HG03342 (cell line): ENCODE data around the gene CDKAL1.
"Not testable (repeated sequence)": the region's sequence is repeated elsewhere in the genome, so short reads cannot be mapped to it uniquely, and the experiment has no call there.

Experiments
- ATAC-seq: cut with Tn5 transposase; IDR thresholded peaks from one replicate; pipeline ENCODE4 v1.9.1; 2021; ENCODE audit warnings: mild to moderate bottlenecking, moderate library complexity; ENCODE audit not compliant: unreplicated experiment

CDKAL1 gene

DNA sequence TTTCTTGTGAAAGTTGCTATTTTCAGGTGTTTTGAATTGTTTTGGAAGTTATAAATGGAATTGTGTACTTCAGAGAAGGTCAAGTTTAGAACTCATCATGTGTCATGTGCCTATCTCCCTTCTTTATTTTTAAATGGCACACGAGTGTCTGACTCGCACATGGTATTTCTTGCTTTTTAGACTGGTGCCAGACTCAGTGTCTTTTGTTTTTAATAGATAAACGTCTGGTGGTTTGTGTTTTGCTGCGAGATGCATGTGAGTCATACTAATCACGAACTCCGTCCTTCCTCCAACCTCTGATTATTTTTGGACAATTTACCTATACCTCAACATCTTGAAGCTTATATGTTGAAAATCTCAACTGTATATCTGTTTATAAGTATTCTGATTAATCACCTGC, 292.1 kb downstream of the CDKAL1 start:
- ATAC-seq, result no peak

DNA sequence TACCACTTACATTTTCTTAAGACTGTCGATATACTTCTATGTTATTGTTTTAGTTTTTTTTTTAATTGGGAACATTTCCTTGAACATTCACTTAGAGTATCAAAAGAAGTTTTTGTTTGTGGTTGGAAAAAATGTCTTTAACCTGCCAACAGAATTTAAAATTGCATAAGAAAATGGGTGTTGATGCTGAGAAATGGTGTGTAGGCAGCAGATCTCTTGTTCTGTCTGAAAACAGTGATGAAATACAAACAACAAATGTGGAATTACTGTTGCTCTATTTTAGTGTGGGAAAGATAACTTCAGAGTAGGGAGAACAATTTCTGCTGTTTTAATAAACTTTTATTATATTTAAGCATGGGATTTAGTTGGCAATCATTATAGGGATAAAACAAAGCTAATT, 293.5 kb downstream of the CDKAL1 start:
- no peak for ATAC-seq

DNA sequence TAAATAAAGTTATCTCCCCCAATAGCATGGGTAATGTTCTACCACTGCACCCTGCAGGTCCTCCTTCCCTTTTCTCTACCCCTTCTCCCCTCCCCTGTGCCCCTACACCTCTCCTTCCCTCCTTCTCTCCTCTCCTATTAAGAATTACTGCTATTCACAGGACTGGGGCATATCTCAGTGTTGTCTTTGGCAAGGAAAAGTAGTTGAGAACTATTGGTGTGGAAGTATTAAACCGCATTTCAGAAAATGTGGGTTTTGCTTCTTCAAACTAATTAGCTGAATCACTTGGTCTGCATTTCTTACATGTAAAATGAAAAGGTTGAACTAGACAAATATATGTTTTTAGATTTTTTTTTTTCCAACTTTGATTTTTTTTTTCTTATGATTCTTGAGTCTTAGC, 296.3 kb downstream of the CDKAL1 start:
- ATAC-seq, result no peak

DNA sequence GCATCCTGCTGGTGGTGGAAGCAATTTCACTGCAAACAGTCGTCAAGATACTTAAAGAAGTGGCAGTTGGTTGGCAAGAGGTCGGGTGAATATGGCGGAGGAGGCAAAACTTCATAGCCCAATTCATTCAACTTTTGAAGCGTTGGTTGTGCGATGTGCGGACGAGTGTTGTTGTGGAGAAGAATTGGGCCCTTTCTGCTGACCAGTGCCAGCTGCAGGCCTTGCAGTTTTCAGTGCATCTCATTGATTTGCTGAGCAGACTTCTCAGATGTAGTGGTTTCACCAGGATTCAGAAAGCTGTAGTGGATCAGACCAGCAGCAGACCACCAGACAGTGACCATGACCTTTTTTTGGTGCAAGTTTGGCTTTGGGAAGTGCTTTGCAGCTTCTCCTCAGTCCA, 297.0 kb downstream of the CDKAL1 start:
- ATAC-seq, result not testable (repeated sequence)

DNA sequence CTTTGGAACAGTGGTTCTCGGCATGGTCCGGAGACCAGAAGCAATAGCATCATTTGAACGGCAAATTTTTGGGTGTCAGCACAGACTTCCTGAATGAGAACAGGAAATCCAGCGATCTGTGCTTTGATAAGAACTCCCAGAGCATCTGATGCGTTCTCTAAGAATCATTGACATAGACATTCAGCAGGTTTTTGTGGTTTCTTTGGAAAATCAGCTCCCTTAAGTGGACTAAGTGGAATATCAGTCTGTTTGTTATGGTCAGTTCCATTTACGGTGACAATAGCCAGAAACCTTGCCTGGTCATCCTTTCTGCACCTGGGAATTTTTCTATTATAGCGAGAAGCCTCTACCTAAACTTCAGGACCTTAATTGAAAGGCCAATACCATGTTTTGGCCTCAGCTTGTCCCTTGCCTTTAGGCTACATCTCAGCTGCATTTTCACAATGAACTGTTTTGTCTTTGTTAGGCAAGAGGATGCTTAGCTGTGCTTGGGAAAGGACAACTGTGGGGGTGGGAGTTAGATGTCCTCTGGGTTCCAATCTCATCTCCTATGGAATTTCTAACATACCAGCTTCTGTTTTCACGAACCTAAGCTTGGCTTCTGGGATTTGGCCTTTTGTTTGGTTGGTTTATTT, 299.7 kb downstream of the CDKAL1 start:
- no peak for ATAC-seq

DNA sequence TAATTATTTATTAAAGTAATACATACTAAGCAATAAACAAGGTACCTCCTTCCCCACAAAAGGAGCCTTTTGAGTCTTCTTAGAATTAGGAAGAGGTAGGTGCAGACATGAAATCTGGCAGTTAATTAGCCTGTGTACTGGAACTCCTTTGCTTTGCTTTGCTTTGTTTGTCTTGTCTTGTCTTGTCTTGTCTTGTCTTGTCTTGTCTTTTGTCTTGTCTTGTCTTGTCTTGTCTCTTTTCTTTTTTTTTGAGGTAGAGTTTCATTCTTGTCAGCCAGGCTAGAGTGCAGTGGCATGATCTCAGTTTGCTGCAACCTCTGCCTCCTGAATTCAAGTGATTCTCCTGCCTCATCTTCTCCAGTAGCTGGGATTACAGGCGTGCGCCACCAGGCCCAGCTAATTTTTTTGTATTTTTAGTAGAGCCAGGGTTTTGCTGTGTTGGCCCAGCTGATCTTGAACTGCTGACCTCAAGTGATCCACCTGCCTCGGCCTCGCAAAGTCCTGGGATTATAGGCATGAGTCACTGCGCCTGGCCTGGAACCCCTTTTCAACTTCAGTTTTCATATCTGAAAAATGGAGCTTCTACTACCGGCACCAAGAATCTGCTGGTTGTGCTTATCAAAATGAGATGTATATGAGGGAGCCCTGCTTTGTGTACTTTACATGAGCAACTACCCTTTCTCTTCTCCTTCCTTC, 301.2 kb downstream of the CDKAL1 start:
- no peak for ATAC-seq

DNA sequence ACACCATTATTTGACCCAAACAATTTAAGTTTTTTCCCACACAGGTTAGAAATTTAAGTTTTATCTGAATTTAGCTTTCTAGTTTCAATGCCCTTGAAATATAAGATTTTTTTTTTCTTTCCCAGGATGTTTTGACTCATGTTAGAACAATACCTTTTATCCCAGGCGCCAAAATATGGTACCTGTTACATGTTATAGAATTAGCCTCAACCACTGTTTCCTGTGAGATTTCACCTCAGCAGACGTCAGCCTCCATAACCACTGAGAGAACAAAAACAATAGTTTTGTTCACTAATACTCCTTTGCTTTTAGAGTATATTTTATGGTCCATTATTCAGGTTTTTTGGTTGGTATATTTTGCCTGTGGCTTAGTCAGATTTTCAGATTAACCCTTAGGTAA, 302.9 kb downstream of the CDKAL1 start:
- ATAC-seq, result no peak

DNA sequence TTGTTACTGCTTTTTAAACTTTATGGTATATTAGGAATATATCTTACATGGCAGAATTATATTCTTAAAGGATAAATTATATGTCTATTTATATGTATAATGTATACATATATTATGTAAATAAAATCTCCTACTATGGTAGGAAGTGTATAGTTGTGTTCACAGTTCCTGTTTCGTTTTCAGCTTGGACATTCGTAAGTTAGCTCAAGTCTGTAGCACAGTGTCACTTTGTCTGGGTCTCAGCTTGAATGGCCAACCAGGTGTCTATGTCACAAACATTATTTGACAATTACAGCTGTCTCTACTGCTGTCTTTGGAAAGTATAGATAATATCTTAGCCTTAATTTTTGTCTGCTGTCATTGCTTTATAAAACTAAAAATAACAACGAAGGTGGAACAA, 303.9 kb downstream of the CDKAL1 start:
- no peak for ATAC-seq

DNA sequence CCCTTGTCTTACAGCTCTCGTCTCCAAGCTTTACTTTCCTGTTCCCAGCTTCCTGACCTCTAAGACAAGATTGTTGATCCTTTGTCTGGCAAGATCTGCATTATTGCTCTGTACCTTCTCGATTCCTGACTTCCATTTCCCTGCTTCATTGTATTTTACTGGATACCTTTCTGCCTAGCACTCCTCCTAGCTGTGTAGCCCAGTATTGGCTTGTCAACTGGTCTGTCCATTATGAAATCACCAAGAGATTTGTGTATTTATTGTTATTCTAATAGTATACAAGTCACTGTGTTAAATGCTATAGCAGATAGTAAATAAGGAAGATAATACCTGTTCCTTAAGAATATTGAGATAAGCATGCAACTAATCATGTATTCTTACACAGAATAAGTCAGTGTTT, 305.4 kb downstream of the CDKAL1 start:
- ATAC-seq, result no peak

DNA sequence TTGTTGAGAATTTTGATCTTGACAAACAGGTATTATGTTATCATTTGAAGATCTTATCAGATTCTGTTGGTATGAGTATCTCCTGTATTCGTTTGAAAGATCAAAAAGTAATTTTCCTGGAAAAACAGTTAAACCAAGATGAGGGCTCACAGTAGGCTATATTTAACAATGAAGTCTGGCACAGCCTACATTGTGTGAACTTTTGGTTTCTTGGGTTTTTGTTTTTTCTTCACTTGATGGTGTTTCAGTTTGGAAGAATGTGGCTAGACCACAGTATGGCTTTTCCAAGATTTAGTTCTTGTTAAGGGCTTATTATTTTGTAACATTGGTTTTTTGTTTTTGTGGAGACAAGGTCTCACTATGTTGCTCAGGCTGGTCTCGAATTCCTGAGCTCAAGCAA, 306.4 kb downstream of the CDKAL1 start:
- no peak for ATAC-seq

DNA sequence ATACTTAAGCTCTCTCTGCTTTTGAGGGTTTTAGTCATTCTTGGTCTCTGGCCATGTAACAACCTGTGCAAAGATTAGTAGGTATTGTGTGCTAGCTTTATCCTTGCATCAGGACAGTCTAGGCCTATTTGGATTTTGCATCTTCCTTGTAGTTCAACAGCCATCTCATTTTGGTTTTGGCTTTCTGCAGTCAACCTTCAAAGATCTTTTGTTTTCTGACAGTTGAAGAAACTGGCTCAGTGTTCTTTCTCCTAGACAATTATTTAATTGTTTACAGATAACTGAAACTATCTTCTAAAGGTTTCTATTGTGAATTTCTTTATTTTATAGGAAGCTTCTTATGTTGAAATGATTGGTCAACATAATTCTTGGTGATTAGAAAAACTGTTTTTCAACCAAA, 307.5 kb downstream of the CDKAL1 start:
- ATAC-seq, result no peak

DNA sequence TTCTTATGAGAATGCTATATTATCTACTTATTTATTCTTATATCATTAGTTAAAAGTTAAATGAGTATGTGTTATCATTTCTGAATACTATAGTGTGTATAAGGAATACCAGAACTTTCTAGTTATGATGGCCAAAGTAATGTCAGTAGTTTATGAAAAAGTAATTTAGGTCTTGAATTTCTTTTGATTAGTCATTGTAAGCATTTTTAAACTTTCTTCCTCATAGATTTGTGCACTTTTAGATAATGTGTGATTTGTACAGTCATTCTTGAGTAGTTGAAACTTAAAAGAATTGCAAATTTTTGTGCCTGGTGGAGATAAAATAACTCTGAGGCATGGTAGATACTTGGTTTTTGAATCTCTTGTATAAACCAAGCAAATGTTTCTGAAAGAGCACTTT, 311.3 kb downstream of the CDKAL1 start:
- ATAC-seq, result no peak

DNA sequence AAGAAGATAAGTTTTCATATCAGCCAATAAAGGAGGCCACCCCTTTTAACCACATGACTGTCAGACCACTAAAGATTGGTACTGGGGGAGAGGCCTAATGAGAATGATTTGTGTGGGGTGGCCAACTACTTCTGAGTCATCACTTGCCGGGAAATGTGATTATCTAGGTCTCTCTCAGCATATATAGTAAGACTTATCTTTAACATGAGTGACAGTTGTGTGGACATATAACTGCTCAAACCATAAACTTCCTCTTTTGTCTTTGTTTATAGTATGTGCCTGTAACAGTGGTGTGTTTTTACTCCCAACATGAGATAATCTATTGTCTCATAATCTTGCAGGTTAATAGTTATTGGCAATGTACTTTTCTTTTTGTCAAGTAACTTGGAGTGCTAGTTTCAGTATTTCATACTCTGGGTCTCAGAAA, 312.4 kb downstream of the CDKAL1 start:
- no peak for ATAC-seq

DNA sequence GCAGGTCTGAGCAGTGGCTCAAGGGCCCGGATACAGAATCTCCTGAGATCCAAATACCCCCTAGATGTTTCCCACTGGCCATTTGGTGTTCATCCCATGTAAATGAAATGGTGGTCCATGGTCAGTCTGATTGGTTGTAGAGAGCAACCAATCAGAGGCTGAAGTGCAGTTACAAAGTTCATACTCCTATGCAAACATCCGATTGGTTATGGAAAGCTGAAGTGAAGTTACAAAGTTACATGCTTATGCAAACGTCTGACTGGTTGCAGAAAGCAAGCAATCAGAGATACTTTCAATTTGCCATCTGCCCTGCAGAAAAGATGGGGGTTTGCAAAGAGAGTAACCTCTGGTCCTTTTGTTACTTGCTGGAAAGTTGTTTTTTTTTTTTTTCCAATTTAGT, 313.6 kb downstream of the CDKAL1 start:
- no peak for ATAC-seq

DNA sequence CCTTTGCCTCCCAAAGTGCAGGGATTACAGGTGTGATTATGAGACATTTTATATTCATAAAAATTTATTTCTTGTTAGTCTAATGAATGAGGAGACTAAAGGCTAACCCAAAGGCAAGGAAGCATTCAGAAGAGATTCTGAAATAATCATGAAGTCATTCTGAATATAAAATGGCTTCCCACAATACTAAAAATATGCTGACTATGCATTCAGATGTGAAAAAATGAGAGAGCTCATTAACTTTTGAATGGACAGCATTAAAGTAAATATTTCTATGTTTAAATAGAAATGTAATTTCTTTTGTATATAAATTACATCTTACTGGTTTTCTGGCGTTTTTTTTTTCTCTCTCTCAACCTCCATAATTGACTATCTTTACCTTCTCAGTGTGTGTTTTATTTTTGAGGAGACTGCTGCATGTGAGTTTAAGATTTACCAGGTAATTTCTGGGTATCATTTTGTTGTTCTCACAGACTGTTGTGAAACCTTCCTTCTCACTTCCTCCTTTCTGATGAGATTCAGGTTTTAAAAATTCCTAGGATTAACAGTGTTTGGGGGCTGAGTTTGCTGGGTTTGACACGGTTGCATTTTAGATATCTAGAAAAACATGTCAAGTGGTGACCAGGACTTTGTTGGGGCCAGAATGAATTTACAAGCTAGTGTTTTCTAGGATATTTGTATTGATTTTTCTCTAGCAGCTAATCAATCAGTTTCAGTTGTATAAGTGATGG, 316.6 kb downstream of the CDKAL1 start:
- no peak for ATAC-seq

DNA sequence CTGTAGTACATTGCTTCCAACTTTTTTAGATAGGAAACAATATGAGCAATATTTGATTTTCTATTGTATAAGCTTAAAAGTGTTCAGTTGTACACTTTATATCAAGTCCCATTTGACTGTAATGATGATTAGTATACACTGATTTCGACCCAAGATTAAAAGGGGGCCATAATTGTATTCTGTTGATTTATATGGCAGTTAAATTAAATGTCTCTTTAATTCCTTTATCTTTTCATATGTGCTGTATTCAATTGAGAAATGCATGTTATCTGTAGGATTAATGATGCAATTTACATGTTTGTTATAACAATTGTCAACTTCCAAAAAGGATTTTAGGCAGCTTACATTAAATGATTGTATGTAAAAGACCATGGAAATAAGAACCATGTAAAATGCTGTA, 317.5 kb downstream of the CDKAL1 start:
- ATAC-seq, result no peak

DNA sequence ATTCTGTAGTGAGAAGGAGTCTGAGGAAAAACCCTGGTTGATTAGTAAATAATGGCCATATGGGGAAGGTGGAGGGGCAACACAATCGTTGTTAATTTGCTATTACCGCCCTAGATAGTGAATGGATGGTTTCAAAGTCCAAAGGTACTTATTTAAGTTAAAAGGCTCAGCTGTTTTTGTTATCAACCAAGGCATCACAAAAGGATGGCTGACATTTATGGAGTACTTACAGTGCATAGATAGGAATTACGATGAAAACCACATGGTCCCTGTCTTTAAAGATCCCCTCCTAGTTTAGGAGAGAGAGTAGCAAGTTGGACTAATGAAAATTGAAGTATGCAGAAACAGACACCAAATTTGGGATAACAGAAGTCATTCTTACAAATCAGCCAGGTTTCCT, 319.6 kb downstream of the CDKAL1 start:
- no peak for ATAC-seq

DNA sequence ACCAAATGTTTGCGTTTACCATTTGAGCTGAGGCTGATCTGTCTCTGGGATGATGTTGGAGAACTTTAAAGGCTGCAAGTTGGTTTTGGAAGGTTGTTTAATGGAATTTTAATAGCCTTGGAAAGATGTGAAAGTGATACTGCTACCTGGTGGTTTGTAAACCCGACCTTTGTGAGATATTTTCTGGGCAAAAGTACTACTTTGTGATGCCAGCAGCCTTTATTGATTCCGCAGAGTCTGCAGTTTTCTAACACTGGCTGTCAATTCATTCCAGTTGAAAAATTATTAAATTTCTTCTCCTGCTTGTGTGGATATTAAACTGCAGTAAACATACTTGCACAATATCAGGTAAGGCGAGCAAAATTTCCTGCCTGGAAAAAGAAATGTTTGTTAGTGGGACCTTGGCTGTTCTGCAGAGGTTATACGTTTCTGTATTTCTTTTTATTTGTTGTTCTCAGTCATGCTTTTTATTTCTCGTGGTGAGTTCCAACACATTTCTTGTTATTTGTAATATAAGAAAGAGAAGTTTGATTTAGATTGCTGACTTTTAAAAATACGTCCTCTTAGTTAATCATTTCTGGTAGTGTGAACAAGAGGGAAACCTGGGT, 322.5 kb downstream of the CDKAL1 start:
- no peak for ATAC-seq

DNA sequence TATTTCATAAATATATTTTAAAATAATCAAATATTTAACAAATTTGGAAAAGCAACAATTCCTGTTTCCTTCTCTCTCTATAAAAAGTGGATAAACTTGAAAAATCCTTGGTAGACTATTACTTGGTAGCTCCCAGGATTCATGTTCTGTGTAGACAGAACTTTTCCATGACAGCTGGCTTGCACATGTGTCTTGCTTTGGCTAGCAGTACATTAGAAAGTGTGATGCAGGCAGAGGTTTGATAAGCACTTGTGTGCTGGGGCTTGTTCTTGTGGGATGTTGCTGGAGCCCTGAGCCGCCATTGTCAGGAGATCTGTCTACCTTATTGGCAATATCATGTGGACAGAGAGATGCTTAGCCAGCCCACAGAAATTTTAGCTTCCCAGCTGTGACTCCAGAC, 327.2 kb downstream of the CDKAL1 start:
- no peak for ATAC-seq

DNA sequence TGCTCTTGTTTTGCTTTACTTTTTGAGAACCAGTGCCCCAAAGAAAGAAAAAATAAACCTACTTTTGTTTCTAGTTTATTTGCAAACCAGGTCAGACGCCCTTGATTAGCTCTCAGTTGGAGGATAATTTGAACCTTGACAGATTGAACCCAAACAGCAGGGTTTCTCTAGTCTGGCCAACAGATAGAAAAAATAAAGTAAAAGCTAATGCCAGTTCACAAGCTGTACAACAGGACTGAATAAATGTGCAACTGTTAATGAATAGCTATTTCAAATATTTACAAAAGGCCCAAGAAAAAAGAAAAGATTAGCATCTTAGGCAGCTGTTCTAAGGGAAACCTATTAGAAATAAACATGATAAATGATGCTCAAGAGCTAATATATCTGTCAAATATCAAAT, 331.8 kb downstream of the CDKAL1 start:
- no peak for ATAC-seq

DNA sequence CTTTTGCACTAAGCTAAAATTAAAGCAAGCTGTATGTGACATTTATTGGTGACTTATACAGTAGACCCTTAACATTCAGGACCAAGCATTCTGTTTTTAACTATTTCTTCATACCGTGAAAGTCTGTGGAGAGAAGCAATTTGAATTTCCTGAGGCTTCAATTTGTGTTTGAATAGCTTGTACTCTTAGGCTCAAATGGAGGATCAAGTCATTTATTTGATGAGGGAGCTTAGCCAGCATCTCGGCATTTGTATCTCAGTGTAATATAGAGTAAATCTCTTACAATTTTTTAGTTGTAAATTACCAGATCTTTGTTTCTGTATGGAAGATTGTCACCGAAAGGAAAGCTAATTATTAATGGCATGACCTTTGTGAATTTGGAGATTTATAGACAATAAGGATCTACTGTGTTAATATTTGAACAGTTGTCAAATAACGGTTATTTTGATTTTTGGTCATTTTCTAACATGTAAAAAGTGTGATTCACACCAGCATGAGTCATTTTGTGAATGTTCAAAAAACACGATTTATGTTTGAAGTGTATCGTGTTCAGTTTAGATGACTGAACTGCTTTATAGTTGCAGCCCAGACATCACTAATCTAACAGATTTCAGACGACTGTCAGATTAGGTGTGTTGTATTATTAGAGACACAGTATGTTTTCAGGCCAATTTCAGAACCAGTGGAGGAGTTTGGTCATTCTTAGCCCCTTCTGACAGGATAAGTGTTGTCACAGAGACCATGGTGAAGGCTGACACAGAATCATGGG, 332.9 kb downstream of the CDKAL1 start:
- ATAC-seq, result no peak
